ENCODE measurements around the gene ASIC2.

Gene ASIC2

GRCh38 chr17:33290253-33290652 lies 2.8 kb downstream of the ASIC2 start:
- H3K27me3 ChIP-seq (ENCODE audit: control insufficient read depth in 1 of 2, insufficient read depth in 2 of 2, low read length in 2 of 2) = peaks cover 32 to 52% of the 10 kb centered on the region in 2 donors
- no peak overlapping the region for H3K9ac ChIP-seq (ENCODE audit: low read length in 2 of 2)
- peaks cover 13% of the 10 kb centered on the region for H3K4me1 ChIP-seq (ENCODE audit: control insufficient read depth, insufficient read depth, low read length)
- no peak overlapping the region for H3K4me3 ChIP-seq (ENCODE audit: low read length in 2 of 2)
- H3K36me3 ChIP-seq (ENCODE audit: control insufficient read depth in 2 of 2, insufficient read depth in 2 of 2, low read length in 2 of 2) = no peaks in the 10 kb centered on the region
- H3K9me3 ChIP-seq (ENCODE audit: control insufficient read depth in 2 of 2, low read length in 2 of 2) = no peaks in the 10 kb centered on the region
- no peak overlapping the region for H3K27ac ChIP-seq (ENCODE audit: low read length)

- H3K36me3 ChIP-seq (ENCODE audit: control insufficient read depth in 2 of 2, insufficient read depth in 2 of 2, low read length in 2 of 2) = no peaks in the 10 kb centered on the region
- no peak overlapping the region for H3K4me3 ChIP-seq (ENCODE audit: low read length in 2 of 2)
- H3K4me1 ChIP-seq (ENCODE audit: control insufficient read depth, insufficient read depth, low read length) = peaks cover 13% of the 10 kb centered on the region
- peaks cover 22 to 39% of the 10 kb centered on the region in 2 donors for H3K27me3 ChIP-seq (ENCODE audit: control insufficient read depth in 1 of 2, insufficient read depth in 2 of 2, low read length in 2 of 2)
- H3K9ac ChIP-seq (ENCODE audit: low read length in 2 of 2) = no peak overlapping the region
- no peaks in the 10 kb centered on the region for H3K9me3 ChIP-seq (ENCODE audit: control insufficient read depth in 2 of 2, low read length in 2 of 2)
- H3K27ac ChIP-seq (ENCODE audit: low read length) = no peak overlapping the region
These were observed 4.1 kb downstream of the ASIC2 start for GRCh38 chr17:33288954-33289353.

- H3K9ac ChIP-seq (ENCODE audit: low read length in 2 of 2) = no peak overlapping the region
- no peaks in the 10 kb centered on the region for H3K36me3 ChIP-seq (ENCODE audit: control insufficient read depth in 2 of 2, insufficient read depth in 2 of 2, low read length in 2 of 2)
- H3K27ac ChIP-seq (ENCODE audit: low read length) = no peak overlapping the region
- no peaks in the 10 kb centered on the region for H3K9me3 ChIP-seq (ENCODE audit: control insufficient read depth in 2 of 2, low read length in 2 of 2)
- no peak overlapping the region for H3K4me3 ChIP-seq (ENCODE audit: low read length in 2 of 2)
- H3K27me3 ChIP-seq (ENCODE audit: control insufficient read depth in 1 of 2, insufficient read depth in 2 of 2, low read length in 2 of 2) = peaks cover 16 to 23% of the 10 kb centered on the region in 2 donors
- peaks cover 7% of the 10 kb centered on the region for H3K4me1 ChIP-seq (ENCODE audit: control insufficient read depth, insufficient read depth, low read length)
These were observed 5.9 kb downstream of the ASIC2 start for GRCh38 chr17:33287096-33287725.

GRCh38 chr17:33285413-33285812 lies 7.7 kb downstream of the ASIC2 start:
- no peaks in the 10 kb centered on the region for H3K36me3 ChIP-seq (ENCODE audit: control insufficient read depth in 2 of 2, insufficient read depth in 2 of 2, low read length in 2 of 2)
- H3K9ac ChIP-seq (ENCODE audit: low read length in 2 of 2) = no peak overlapping the region
- H3K27me3 ChIP-seq (ENCODE audit: control insufficient read depth in 1 of 2, insufficient read depth in 2 of 2, low read length in 2 of 2) = peaks cover 8 to 9% of the 10 kb centered on the region in 2 donors
- no peaks in the 10 kb centered on the region for H3K9me3 ChIP-seq (ENCODE audit: control insufficient read depth in 2 of 2, low read length in 2 of 2)
- H3K27ac ChIP-seq (ENCODE audit: low read length) = no peak overlapping the region
- peaks cover 3% of the 10 kb centered on the region for H3K4me1 ChIP-seq (ENCODE audit: control insufficient read depth, insufficient read depth, low read length)
- no peak overlapping the region for H3K4me3 ChIP-seq (ENCODE audit: low read length in 2 of 2)

GRCh38 chr17:33284022-33284421 lies 9.1 kb downstream of the ASIC2 start:
- H3K9me3 ChIP-seq (ENCODE audit: control insufficient read depth in 2 of 2, low read length in 2 of 2) = no peaks in the 10 kb centered on the region
- H3K4me3 ChIP-seq (ENCODE audit: low read length in 2 of 2) = no peak overlapping the region
- no peak overlapping the region for H3K9ac ChIP-seq (ENCODE audit: low read length in 2 of 2)
- no peaks in the 10 kb centered on the region for H3K36me3 ChIP-seq (ENCODE audit: control insufficient read depth in 2 of 2, insufficient read depth in 2 of 2, low read length in 2 of 2)
- no peak overlapping the region for H3K27ac ChIP-seq (ENCODE audit: low read length)
- H3K27me3 ChIP-seq (ENCODE audit: control insufficient read depth in 1 of 2, insufficient read depth in 2 of 2, low read length in 2 of 2) = peaks cover 4 to 7% of the 10 kb centered on the region in 2 donors
- peaks cover 3% of the 10 kb centered on the region for H3K4me1 ChIP-seq (ENCODE audit: control insufficient read depth, insufficient read depth, low read length)

- Histone ChIP-seq H3K27ac (ENCODE audit: low read length) (no peak overlapping the region), H3K4me1 (ENCODE audit: control insufficient read depth, insufficient read depth, low read length) (no peaks in the 10 kb centered on the region), H3K4me3 (ENCODE audit: low read length in 2 of 2) (no peak overlapping the region), H3K9ac (ENCODE audit: low read length in 2 of 2) (no peak overlapping the region), H3K27me3 (ENCODE audit: control insufficient read depth in 1 of 2, insufficient read depth in 2 of 2, low read length in 2 of 2) (peaks cover 2 to 6% of the 10 kb centered on the region in 2 donors), H3K36me3 (ENCODE audit: control insufficient read depth in 2 of 2, insufficient read depth in 2 of 2, low read length in 2 of 2) (no peaks in the 10 kb centered on the region), H3K9me3 (ENCODE audit: control insufficient read depth in 2 of 2, low read length in 2 of 2) (no peaks in the 10 kb centered on the region)
These were observed 12.7 kb downstream of the ASIC2 start for GRCh38 chr17:33280162-33280943.

- Histone ChIP-seq H3K4me3 (ENCODE audit: low read length in 2 of 2) (no peak overlapping the region), H3K27ac (ENCODE audit: low read length) (no peak overlapping the region), H3K27me3 (ENCODE audit: control insufficient read depth in 1 of 2, insufficient read depth in 2 of 2, low read length in 2 of 2) (peaks cover 2 to 8% of the 10 kb centered on the region in 2 donors), H3K9me3 (ENCODE audit: control insufficient read depth in 2 of 2, low read length in 2 of 2) (no peaks in the 10 kb centered on the region), H3K4me1 (ENCODE audit: control insufficient read depth, insufficient read depth, low read length) (no peaks in the 10 kb centered on the region), H3K36me3 (ENCODE audit: control insufficient read depth in 2 of 2, insufficient read depth in 2 of 2, low read length in 2 of 2) (no peaks in the 10 kb centered on the region), H3K9ac (ENCODE audit: low read length in 2 of 2) (no peak overlapping the region)
These were observed 15.5 kb downstream of the ASIC2 start for GRCh38 chr17:33277436-33278100.

- Histone ChIP-seq H3K9me3 (ENCODE audit: control insufficient read depth in 2 of 2, low read length in 2 of 2) (no peaks in the 10 kb centered on the region), H3K9ac (ENCODE audit: low read length in 2 of 2) (no peak overlapping the region), H3K4me3 (ENCODE audit: low read length in 2 of 2) (no peak overlapping the region), H3K27me3 (ENCODE audit: control insufficient read depth in 1 of 2, insufficient read depth in 2 of 2, low read length in 2 of 2) (peaks cover 2 to 7% of the 10 kb centered on the region in 2 donors), H3K36me3 (ENCODE audit: control insufficient read depth in 2 of 2, insufficient read depth in 2 of 2, low read length in 2 of 2) (no peaks in the 10 kb centered on the region), H3K4me1 (ENCODE audit: control insufficient read depth, insufficient read depth, low read length) (no peaks in the 10 kb centered on the region), H3K27ac (ENCODE audit: low read length) (no peak overlapping the region)
These were observed 19.2 kb downstream of the ASIC2 start for GRCh38 chr17:33273743-33274410.

- no peaks in the 10 kb centered on the region for H3K4me1 ChIP-seq (ENCODE audit: control insufficient read depth, insufficient read depth, low read length)
- H3K4me3 ChIP-seq (ENCODE audit: low read length in 2 of 2) = no peak overlapping the region
- no peaks in the 10 kb centered on the region for H3K36me3 ChIP-seq (ENCODE audit: control insufficient read depth in 2 of 2, insufficient read depth in 2 of 2, low read length in 2 of 2)
- peaks cover 0 to 7% of the 10 kb centered on the region in 2 donors for H3K27me3 ChIP-seq (ENCODE audit: control insufficient read depth in 1 of 2, insufficient read depth in 2 of 2, low read length in 2 of 2)
- H3K9me3 ChIP-seq (ENCODE audit: control insufficient read depth in 2 of 2, low read length in 2 of 2) = no peaks in the 10 kb centered on the region
- H3K9ac ChIP-seq (ENCODE audit: low read length in 2 of 2) = no peak overlapping the region
- H3K27ac ChIP-seq (ENCODE audit: low read length) = no peak overlapping the region
These were observed 19.8 kb downstream of the ASIC2 start for GRCh38 chr17:33273271-33273670.

GRCh38 chr17:33272438-33272837 lies 20.7 kb downstream of the ASIC2 start:
- no peaks in the 10 kb centered on the region for H3K4me1 ChIP-seq (ENCODE audit: control insufficient read depth, insufficient read depth, low read length)
- no peaks in the 10 kb centered on the region for H3K9me3 ChIP-seq (ENCODE audit: control insufficient read depth in 2 of 2, low read length in 2 of 2)
- no peak overlapping the region for H3K27ac ChIP-seq (ENCODE audit: low read length)
- peaks cover 0 to 5% of the 10 kb centered on the region in 2 donors for H3K27me3 ChIP-seq (ENCODE audit: control insufficient read depth in 1 of 2, insufficient read depth in 2 of 2, low read length in 2 of 2)
- no peaks in the 10 kb centered on the region for H3K36me3 ChIP-seq (ENCODE audit: control insufficient read depth in 2 of 2, insufficient read depth in 2 of 2, low read length in 2 of 2)
- H3K4me3 ChIP-seq (ENCODE audit: low read length in 2 of 2) = no peak overlapping the region
- no peak overlapping the region for H3K9ac ChIP-seq (ENCODE audit: low read length in 2 of 2)

All from stomach smooth muscle (tissue), 2 donors.